Esophagus squamous epithelium (tissue), 5 donors: Measurements from ENCODE around the gene FAM216A. TPM values are rescaled to one million over a fixed set of nuclear protein-coding genes. Genes with fewer than 3 reads are reported as not detected.
"Not testable (repeated sequence)": the region's sequence is repeated elsewhere in the genome, so short reads cannot be mapped to it uniquely, and the experiment has no call there.

Source experiments
- DNase-seq: peaks from one replicate; lab custom pipeline; 2025; lab: John Stamatoyannopoulos, UW
- H3K27ac ChIP-seq, 4 donors: fragments of 200-600 bp; sonication (generic); one replicate each; pipeline ENCODE4 v1.5.1; 2016 to 2019; ENCODE audit warnings: mild to moderate bottlenecking in 1 of 4
- H3K27me3 ChIP-seq, 4 donors: fragments of 200-600 bp; sonication (generic); 1 replicate in 3 of 4; 2 replicates in 1 of 4; pipeline versions ENCODE4 v1.5.1 to v1.6.0; 2017 to 2021; ENCODE audit warnings: antibody characterized with exemption in 1 of 4
- H3K36me3 ChIP-seq, 3 donors: fragments of 200-600 bp; sonication (generic); one replicate each; pipeline ENCODE4 v1.5.1; 2016 to 2019
- H3K4me1 ChIP-seq, 3 donors: fragments of 200-600 bp; sonication (generic); one replicate each; pipeline ENCODE4 v1.5.1; 2017 to 2019
- H3K4me3 ChIP-seq, 4 donors: fragments of 200-600 bp; sonication (generic); 1 replicate in 3 of 4; 2 replicates in 1 of 4; pipeline ENCODE4 v1.5.1; 2016 to 2019; ENCODE audit warnings: mild to moderate bottlenecking in 2 of 4, moderate library complexity in 1 of 4
- H3K9me3 ChIP-seq, 3 donors: fragments of 200-600 bp; sonication (generic); one replicate each; pipeline ENCODE4 v1.5.1; 2016 to 2019
- POLR2A ChIP-seq, 4 donors: fragments of 450-650 bp; IDR thresholded peaks; one replicate each; pipeline ENCODE4 v1.6.1; 2017; ENCODE audit warnings: antibody characterized with exemption in 4 of 4, mild to moderate bottlenecking in 4 of 4, moderate library complexity in 3 of 4
- WGBS, 2 donors: methylation state at CpG; one replicate each; pipeline ENCODE4 v1.1.5; 2018; 5-methylcytosine and 5-hydroxymethylcytosine counted together
- intact Hi-C: fragments of 100-400 bp; cut with DNase I; formaldehyde crosslinking; loops from one replicate; pipeline ENCODE4 v1.15.0; 2022
- total RNA-seq, 4 donors: library from RNA; depleted of rRNA; stranded (reverse); fragments of >200 nt; gene quantifications; one replicate each; pipeline ENCODE4 v1.1.0, GENCODE V29; 2016
- TF ChIP-seq, protein P1 (sequence below), 6 experiments: fragments of 450-650 bp in 4 of 6; fragments of 200-600 bp in 2 of 6; sonication (generic) in 2 of 6; IDR thresholded peaks; one replicate each; pipeline ENCODE4 v1.5.1; 2016 to 2019; ENCODE audit warnings: antibody characterized with exemption in 6 of 6, mild to moderate bottlenecking in 4 of 6, moderate library complexity in 4 of 6
- donor health status: DM: yes; HTN: yes; CAD: no.

Gene FAM216A
- total RNA-seq, 4 donors from 2014 or later = 1.9 to 7.1 (median 3.4) TPM; not detected in 1

GRCh38 chr12:110513842-110514241 is 45.2 kb downstream of the FAM216A start:
- Histone ChIP-seq H3K4me1 (peaks cover 0 to 7% (median 0%) of the 10 kb centered on the region in 3 donors), H3K27ac (no peak overlapping the region), H3K9me3 (no peaks in the 10 kb centered on the region), H3K36me3 (no peaks in the 10 kb centered on the region), H3K4me3 (no peak overlapping the region), H3K27me3 (no peaks in the 10 kb centered on the region)
- intact Hi-C loops = loop anchor here (5.0 to 10.0 kb wide), 2 partner anchors 59 to 88 kb away; partner anchors contain the start of gene ARPC3
- 65 to 81% methylated on average over 6 of the region's 6 CpGs for WGBS, 2 donors
- TF ChIP-seq POLR2A (IDR thresholded peaks at IDR 0.05) = no peak
- TF ChIP-seq, protein P1, sequence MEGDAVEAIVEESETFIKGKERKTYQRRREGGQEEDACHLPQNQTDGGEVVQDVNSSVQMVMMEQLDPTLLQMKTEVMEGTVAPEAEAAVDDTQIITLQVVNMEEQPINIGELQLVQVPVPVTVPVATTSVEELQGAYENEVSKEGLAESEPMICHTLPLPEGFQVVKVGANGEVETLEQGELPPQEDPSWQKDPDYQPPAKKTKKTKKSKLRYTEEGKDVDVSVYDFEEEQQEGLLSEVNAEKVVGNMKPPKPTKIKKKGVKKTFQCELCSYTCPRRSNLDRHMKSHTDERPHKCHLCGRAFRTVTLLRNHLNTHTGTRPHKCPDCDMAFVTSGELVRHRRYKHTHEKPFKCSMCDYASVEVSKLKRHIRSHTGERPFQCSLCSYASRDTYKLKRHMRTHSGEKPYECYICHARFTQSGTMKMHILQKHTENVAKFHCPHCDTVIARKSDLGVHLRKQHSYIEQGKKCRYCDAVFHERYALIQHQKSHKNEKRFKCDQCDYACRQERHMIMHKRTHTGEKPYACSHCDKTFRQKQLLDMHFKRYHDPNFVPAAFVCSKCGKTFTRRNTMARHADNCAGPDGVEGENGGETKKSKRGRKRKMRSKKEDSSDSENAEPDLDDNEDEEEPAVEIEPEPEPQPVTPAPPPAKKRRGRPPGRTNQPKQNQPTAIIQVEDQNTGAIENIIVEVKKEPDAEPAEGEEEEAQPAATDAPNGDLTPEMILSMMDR (IDR thresholded peaks at IDR 0.05) = no peak
- no peak for DNase-seq

GRCh38 chr12:110514363-110514762 is 45.7 kb downstream of the FAM216A start:
- WGBS, 2 donors = 48 to 63% methylated on average over 1 of the region's 1 CpG
- intact Hi-C loops = loop anchor here (5.0 to 10.0 kb wide), 2 partner anchors 60 to 88 kb away; partner anchors contain the start of gene ARPC3
- TF ChIP-seq, protein P1 (IDR thresholded peaks at IDR 0.05) = no peak
- TF ChIP-seq POLR2A (IDR thresholded peaks at IDR 0.05) = no peak
- no peak for DNase-seq
- Histone ChIP-seq H3K9me3 (no peaks in the 10 kb centered on the region), H3K4me1 (peaks cover 0 to 7% (median 0%) of the 10 kb centered on the region in 3 donors), H3K27ac (no peak overlapping the region), H3K36me3 (no peaks in the 10 kb centered on the region), H3K4me3 (no peak overlapping the region), H3K27me3 (no peaks in the 10 kb centered on the region)

GRCh38 chr12:110516995-110517394 is 48.4 kb downstream of the FAM216A start:
- Histone ChIP-seq H3K9me3 (no peaks in the 10 kb centered on the region), H3K36me3 (no peaks in the 10 kb centered on the region), H3K27ac (no peak overlapping the region), H3K4me3 (no peak overlapping the region), H3K27me3 (no peaks in the 10 kb centered on the region), H3K4me1 (peaks cover 0 to 7% (median 0%) of the 10 kb centered on the region in 3 donors)
- no peak for TF ChIP-seq POLR2A (IDR thresholded peaks at IDR 0.05)
- TF ChIP-seq, protein P1 (IDR thresholded peaks at IDR 0.05) = no peak
- intact Hi-C loops = loop anchor here (10.0 kb wide), 1 partner anchor 62 kb away; the partner anchor contains the start of gene ARPC3
- 84 to 91% methylated on average over 3 of the region's 3 CpGs for WGBS, 2 donors
- no peak for DNase-seq

DNA sequence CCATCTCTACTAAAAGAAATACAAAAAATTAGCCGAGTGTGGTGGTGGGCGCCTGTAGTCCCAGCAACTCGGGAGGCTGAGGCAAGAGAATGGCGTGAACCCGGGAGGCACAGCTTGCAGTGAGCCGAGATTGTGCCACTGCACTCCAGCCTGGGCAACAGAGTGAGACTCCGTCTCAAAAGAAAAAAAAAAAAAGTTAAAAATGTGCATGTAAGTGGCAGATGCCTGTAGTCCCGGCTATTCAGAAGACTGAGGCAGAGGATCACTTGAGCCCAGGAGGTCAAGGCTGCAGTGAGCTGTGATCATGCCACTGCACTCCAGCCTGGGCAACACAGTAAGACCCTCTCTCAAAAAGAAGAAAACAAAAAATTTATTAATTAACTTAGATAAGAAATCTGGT is 49.4 kb downstream of the FAM216A start:
- H3K36me3 ChIP-seq = not testable (repeated sequence)
- WGBS, 2 donors = 90 to 97% methylated on average over 8 of the region's 8 CpGs

DNA sequence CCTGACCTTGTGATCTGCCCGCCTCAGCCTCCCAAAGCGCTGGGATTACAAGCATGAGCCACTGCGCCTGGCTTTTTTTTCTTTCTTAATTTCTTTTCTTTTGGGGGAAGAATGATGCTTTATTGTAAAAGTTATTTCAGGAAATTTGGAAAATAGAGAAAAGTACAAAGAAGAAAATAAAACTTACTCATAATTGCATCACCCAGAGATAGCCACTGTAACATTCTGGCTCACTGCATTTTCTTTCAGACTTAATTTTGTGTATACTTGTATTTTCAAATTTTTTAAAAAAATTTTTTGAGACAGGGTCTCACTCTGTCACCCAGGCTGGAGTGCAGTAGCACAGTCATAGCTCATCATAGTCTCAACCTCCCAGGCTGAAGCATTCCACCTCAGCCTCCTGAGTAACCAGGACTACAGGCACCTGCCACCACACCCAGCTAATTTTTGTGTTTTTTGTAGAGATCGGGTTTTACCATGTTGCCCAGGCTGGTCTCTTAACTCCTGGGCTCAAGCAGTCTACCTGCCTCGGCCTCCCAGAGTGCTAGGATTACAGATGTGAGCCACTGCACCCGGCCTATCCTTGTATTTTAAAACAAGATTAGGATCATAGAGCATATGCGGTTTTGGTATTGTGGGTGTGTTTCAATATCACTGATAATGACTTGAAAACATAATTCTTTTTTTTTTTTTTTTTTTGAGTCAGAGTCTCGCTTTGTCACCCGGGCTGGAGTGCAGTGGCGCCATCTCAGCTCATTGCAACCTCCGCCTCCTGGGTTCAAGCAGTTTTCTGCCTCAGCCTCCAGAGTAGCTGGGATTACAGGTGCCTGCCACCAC is 52.4 kb downstream of the FAM216A start:
- H3K27ac ChIP-seq, H3K27me3 ChIP-seq, H3K4me3 ChIP-seq, DNase-seq, H3K9me3 ChIP-seq, H3K4me1 ChIP-seq, intact Hi-C loops, H3K36me3 ChIP-seq: not testable (repeated sequence)
- WGBS, 2 donors = 86 to 91% methylated on average over 11 of the region's 11 CpGs

More for the DNA sequence above, 49.4 kb downstream of the FAM216A start:
- not testable (repeated sequence) for H3K27me3 ChIP-seq, DNase-seq, H3K4me1 ChIP-seq, H3K9me3 ChIP-seq, H3K27ac ChIP-seq, H3K4me3 ChIP-seq
- intact Hi-C loops = loop anchor here (10.0 kb wide), 1 partner anchor 63 kb away; the partner anchor contains the start of gene ARPC3

- 92 to 94% methylated on average over 6 of the region's 6 CpGs for WGBS, 2 donors
- intact Hi-C loops = no loop called here
Measured at GRCh38 chr12:110528277-110528839, 59.7 kb downstream of the FAM216A start.

More at GRCh38 chr12:110528277-110528839, 59.7 kb downstream of the FAM216A start:
- no peak overlapping the region for H3K4me3 ChIP-seq
- TF ChIP-seq, protein P1 (IDR thresholded peaks at IDR 0.05) = no peak
- no peak for TF ChIP-seq POLR2A (IDR thresholded peaks at IDR 0.05)
- DNase-seq = no peak
- H3K36me3 ChIP-seq = peaks cover 0 to 7% (median 0%) of the 10 kb centered on the region in 3 donors
- H3K27me3 ChIP-seq = no peaks in the 10 kb centered on the region
- H3K27ac ChIP-seq = no peak overlapping the region
- H3K4me1 ChIP-seq = peaks cover 9 to 32% (median 24%) of the 10 kb centered on the region in 3 donors
- H3K9me3 ChIP-seq = no peaks in the 10 kb centered on the region
